Measurements from ENCODE around the gene EPB41L3.

Gene EPB41L3

DNA sequence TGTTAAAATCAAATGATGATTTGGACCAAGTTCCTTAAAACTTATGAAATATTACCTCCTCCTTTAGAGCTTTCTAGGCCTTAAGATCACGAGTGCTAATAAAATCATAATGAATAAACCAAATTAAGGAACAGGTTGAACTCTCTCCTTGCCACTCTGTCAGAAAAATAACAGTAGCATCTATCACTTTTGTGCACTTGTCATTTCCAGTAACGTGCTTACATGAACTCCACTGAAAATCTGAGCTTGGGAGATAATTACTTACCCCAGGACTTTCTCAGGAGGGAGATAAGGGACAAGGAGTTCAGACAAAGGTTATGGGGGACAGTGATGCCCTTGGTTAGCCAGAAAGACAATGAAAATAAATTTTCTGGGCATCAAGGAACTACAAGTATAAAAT is 36.0 kb downstream of the EPB41L3 start:
- TF ChIP-seq, protein P1, sequence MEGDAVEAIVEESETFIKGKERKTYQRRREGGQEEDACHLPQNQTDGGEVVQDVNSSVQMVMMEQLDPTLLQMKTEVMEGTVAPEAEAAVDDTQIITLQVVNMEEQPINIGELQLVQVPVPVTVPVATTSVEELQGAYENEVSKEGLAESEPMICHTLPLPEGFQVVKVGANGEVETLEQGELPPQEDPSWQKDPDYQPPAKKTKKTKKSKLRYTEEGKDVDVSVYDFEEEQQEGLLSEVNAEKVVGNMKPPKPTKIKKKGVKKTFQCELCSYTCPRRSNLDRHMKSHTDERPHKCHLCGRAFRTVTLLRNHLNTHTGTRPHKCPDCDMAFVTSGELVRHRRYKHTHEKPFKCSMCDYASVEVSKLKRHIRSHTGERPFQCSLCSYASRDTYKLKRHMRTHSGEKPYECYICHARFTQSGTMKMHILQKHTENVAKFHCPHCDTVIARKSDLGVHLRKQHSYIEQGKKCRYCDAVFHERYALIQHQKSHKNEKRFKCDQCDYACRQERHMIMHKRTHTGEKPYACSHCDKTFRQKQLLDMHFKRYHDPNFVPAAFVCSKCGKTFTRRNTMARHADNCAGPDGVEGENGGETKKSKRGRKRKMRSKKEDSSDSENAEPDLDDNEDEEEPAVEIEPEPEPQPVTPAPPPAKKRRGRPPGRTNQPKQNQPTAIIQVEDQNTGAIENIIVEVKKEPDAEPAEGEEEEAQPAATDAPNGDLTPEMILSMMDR (IDR thresholded peaks at IDR 0.05) = no peak

DNA sequence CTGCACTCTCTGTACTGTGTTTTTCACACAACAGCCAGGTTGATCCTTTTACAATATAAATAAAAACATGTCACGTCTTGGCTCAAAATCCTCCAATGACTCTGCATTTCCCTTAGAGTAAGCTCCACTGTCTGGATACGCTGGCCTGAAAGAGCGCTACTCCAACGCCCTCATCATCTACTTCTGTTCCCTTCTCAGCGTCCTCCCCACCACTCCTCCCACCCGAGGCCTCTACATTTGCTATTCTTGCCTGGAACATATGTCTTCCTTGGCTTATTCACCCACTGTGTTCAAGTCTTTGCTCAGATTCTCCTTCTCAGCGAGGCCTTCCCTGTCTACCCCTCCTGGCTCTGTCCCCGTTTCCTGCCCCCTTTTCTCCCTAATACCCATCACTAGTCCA is 37.6 kb downstream of the EPB41L3 start:
- TF ChIP-seq, protein P1 (IDR thresholded peaks at IDR 0.05) = no peak

DNA sequence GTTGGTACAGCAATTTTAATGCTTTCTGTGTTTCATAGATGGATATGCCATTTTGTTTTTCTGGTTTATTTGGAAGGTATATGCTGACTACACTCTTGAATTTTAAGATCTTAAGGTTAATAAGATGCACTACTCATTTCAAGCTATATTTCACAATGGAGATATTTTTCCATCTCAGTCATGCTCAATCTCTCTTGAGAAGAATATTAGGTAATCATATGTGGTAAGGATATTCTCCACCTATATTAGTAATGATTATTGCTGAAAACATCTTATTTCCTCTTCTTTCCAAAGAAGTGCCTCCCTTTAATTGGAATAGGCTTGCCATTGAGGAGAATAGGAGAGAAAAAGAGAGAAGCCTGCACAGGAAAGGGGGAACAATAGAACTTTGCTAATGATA is 40.1 kb downstream of the EPB41L3 start:
- TF ChIP-seq, protein P1 (IDR thresholded peaks at IDR 0.05) = no peak

- TF ChIP-seq, protein P1 (IDR thresholded peaks at IDR 0.05) = no peak
Observed at GRCh38 chr18:5500158-5500939, 43.4 kb downstream of the EPB41L3 start.

DNA sequence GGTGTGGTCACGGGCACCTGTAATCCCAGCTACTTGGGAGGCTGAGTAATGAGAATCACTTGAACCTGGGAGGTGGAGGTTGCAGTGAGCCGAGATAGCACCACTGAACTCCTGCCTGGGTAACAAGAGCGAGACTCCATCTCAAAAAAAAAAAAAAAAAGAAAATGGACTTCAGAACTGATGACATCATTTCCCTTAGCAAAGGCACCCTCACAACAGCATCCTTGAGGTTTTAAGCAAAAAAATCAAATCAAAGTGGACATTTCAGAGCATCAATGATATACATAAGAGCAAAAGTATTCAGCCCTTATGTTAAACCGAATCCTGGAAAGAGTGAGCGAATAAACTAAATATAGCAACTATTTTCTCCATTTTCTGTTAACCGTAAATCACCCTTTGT is 45.3 kb downstream of the EPB41L3 start:
- TF ChIP-seq, protein P1 (IDR thresholded peaks at IDR 0.05) = no peak

DNA sequence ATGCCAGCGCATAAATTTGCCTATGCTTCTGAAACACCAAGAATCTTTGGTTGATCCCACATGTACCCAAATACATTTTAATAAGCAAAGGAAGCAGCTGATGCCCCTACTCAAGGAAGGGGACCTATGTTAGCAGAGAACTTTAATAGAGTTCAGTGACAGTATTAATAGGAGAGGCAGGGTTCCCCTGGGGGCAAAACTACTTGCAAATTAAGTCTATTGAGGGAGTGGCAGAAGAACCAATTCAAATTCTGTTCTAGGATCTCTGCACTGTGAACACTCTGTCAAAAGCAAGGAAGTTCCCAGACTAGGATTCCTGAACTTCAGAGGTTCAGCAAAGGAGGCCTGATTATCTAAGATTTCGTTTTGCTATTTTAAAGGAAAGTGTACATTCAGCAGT is 47.5 kb downstream of the EPB41L3 start:
- TF ChIP-seq, protein P1 (IDR thresholded peaks at IDR 0.05) = no peak

DNA sequence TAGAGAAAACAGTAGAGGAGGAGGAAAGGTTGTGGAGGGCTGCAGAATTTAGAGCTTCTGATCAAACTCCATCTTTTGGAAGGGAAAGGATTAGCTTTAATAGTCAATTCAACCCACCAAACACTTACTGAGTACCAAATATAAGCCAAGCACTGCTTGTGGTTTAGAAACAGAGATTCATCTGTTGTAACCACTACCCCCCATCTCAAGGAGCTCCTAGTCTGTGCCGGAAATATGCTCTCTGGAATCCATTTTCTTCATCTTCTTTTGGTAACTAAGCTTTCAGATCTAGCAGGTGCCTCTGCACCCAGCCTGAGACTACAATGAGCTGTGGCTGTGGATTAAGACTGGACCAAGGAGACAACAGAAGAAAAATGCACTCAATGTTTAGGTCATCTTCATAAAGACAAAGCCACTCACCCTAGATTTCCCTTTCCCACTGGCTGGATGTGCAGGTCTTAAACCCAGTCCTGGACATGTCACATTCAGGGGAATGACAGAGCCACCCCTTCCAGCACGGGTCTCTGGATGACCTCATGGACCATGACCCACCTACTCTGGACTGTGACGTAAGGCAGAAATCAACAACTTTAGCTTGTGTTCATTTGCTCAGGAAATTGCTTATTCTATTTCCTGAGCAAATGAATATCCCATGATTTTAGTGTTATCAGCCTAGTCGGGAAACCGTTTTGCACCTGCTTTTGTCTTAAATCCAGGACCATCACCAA is 52.9 kb downstream of the EPB41L3 start:
- TF ChIP-seq, protein P1 (IDR thresholded peaks at IDR 0.05) = no peak

Data from LNCAP (cell line).